Measurements from ENCODE around the gene KLF17. TPM values are rescaled to one million over a fixed set of nuclear protein-coding genes. Genes with fewer than 3 reads are reported as not detected.

The KLF17 gene
- total RNA-seq (2014; rRNA removed) (0.26 and 0.58 TPM in 2 replicates), Bru-seq, nascent RNA (percentile 24 among the genes with signal in this experiment), BruChase-seq, experiment 1, labeled RNA remaining after a 6-hour chase (percentile 47 among the genes with signal in this experiment), BruChase-seq, experiment 2, labeled RNA remaining after a 2-hour chase (percentile 36 among the genes with signal in this experiment)
- long read RNA-seq = 0 reads

GRCh38 chr1:44118682-44119081 is at the start of gene KLF17:
Gene KLF17 (plus strand): TSS chr1:44118821. CDS start chr1:44118908, 87 bp downstream.
- Histone ChIP-seq H3K4me1 (ENCODE audit: insufficient read depth, low read length) (no peaks in the 10 kb centered on the region), H3K4me3 (ENCODE audit: low read length) (no peak within 1 kb of the TSS), H3F3A (ENCODE audit: low read length, unreplicated experiment) (no peaks in the 10 kb centered on the region), H3K9me2 (replicated peaks; ENCODE audit: low read length) (no peaks in the 10 kb centered on the region), H3K36me3 (ENCODE audit: low read depth, low read length) (no peaks in the 10 kb centered on the region), H3K27me3 (ENCODE audit: low read length) (no peaks in the 10 kb centered on the region), H4K20me1 (ENCODE audit: low read length) (no peaks in the 10 kb centered on the region), H3K4me2 (ENCODE audit: low read length) (no peak within 1 kb of the TSS), H2AFZ (ENCODE audit: low read length) (no peak within 1 kb of the TSS), H3K9ac (ENCODE audit: low read length) (no peak within 1 kb of the TSS), H3K79me2 (ENCODE audit: low read length) (no peaks in the 10 kb centered on the region), H3K27ac (ENCODE audit: low read length) (no peak within 1 kb of the TSS), H3K9me3 (ENCODE audit: low read length) (no peaks in the 10 kb centered on the region)
- POLR2A ChIA-PET (ENCODE audit: unreplicated experiment) = no interaction called here
- BruUV-seq (replicated peaks) = no TSS peak
- CTCF ChIA-PET = no interaction called here
- intact Hi-C loops (cut with micrococcal nuclease) = no loop called here
- TF ChIP-seq EZH2 (IDR thresholded peaks at IDR 0.05; ENCODE audit: low read length, unreplicated experiment) (no peak), EZH2phosphoT487 (IDR thresholded peaks at IDR 0.05; ENCODE audit: borderline replicate concordance, low read length) (no peak), CTCF (conservative IDR thresholded peaks at IDR 0.05; ENCODE audit: low read depth, low read length) (no peak)
- ATAC-seq (no peak), DNase-seq (no peak)

- Histone ChIP-seq H4K20me1 (ENCODE audit: low read length) (no peaks in the 10 kb centered on the region), H3K36me3 (ENCODE audit: low read depth, low read length) (no peaks in the 10 kb centered on the region), H3K4me1 (ENCODE audit: insufficient read depth, low read length) (no peaks in the 10 kb centered on the region; the same call in 1 of the 2 replicates), H3K27me3 (ENCODE audit: low read length) (no peaks in the 10 kb centered on the region), H3K9me2 (replicated peaks; ENCODE audit: low read length) (no peaks in the 10 kb centered on the region), H3K27ac (ENCODE audit: low read length) (no peak overlapping the region), H3F3A (ENCODE audit: low read length, unreplicated experiment) (no peaks in the 10 kb centered on the region), H3K4me3 (ENCODE audit: low read length) (no peak overlapping the region), H2AFZ (ENCODE audit: low read length) (no peak overlapping the region), H3K9ac (ENCODE audit: low read length) (no peak overlapping the region), H3K4me2 (ENCODE audit: low read length) (no peak overlapping the region), H3K79me2 (ENCODE audit: low read length) (no peaks in the 10 kb centered on the region), H3K9me3 (ENCODE audit: low read length) (no peaks in the 10 kb centered on the region)
- BruUV-seq (replicated peaks) = no TSS peak
- ATAC-seq (no peak), DNase-seq (no peak)
- no peak for TF ChIP-seq EZH2 (IDR thresholded peaks at IDR 0.05; ENCODE audit: low read length, unreplicated experiment)
- TF ChIP-seq CTCF (conservative IDR thresholded peaks at IDR 0.05; ENCODE audit: low read depth, low read length) = no peak
- no peak for TF ChIP-seq EZH2phosphoT487 (IDR thresholded peaks at IDR 0.05; ENCODE audit: borderline replicate concordance, low read length)
- CTCF ChIA-PET = no interaction called here
- intact Hi-C loops (cut with micrococcal nuclease) = no loop called here
- POLR2A ChIA-PET (ENCODE audit: unreplicated experiment) = no interaction called here
Observed at GRCh38 chr1:44071461-44071860, 47.2 kb upstream of the KLF17 start.

- H2AFZ ChIP-seq (ENCODE audit: low read length) = no peak overlapping the region
- H3K4me1 ChIP-seq (ENCODE audit: insufficient read depth, low read length) = no peaks in the 10 kb centered on the region; the same call in 1 of the 2 replicates
- intact Hi-C loops (cut with micrococcal nuclease) = no loop called here
- H3K27me3 ChIP-seq (ENCODE audit: low read length) = no peaks in the 10 kb centered on the region
- no peaks in the 10 kb centered on the region for H3F3A ChIP-seq (ENCODE audit: low read length, unreplicated experiment)
- TF ChIP-seq EZH2 (IDR thresholded peaks at IDR 0.05; ENCODE audit: low read length, unreplicated experiment) = no peak
- no peak for TF ChIP-seq EZH2phosphoT487 (IDR thresholded peaks at IDR 0.05; ENCODE audit: borderline replicate concordance, low read length)
- no peak for TF ChIP-seq CTCF (conservative IDR thresholded peaks at IDR 0.05; ENCODE audit: low read depth, low read length)
- no peaks in the 10 kb centered on the region for H3K36me3 ChIP-seq (ENCODE audit: low read depth, low read length)
- no peak overlapping the region for H3K27ac ChIP-seq (ENCODE audit: low read length)
- H3K9ac ChIP-seq (ENCODE audit: low read length) = no peak overlapping the region
- ATAC-seq = no peak
- no TSS peak for BruUV-seq (replicated peaks)
- peak; percentile 58 for DNase-seq
- no peak overlapping the region for H3K4me3 ChIP-seq (ENCODE audit: low read length)
- ChIA-PET POLR2A (ENCODE audit: unreplicated experiment) (no interaction called here), CTCF (no interaction called here)
- H3K79me2 ChIP-seq (ENCODE audit: low read length) = no peaks in the 10 kb centered on the region
- no peaks in the 10 kb centered on the region for H3K9me3 ChIP-seq (ENCODE audit: low read length)
- H3K9me2 ChIP-seq (replicated peaks; ENCODE audit: low read length) = no peaks in the 10 kb centered on the region
- H3K4me2 ChIP-seq (ENCODE audit: low read length) = no peak overlapping the region
- no peaks in the 10 kb centered on the region for H4K20me1 ChIP-seq (ENCODE audit: low read length)
Observed at GRCh38 chr1:44072204-44072603, 46.4 kb upstream of the KLF17 start.
